Liver (tissue), 9 donors: ENCODE measurements around the gene IRX3. TPM values are rescaled to one million over a fixed set of nuclear protein-coding genes. Genes with fewer than 3 reads are reported as not detected.

ENCODE experiments used
- DNase-seq: peaks from one replicate; pipeline ENCODE4 v3.0.0-alpha.2; 2017; ENCODE audit warnings: low spot score
- H3K27ac ChIP-seq, 2 donors: one replicate each; pipeline ENCODE4 v1.7.0; 2013; ENCODE audit warnings: inconsistent platforms in 2 of 2, low read length in 2 of 2, control low read depth in 1 of 2, low read depth in 1 of 2, mild to moderate bottlenecking in 1 of 2
- H3K27me3 ChIP-seq, 4 donors: one replicate each; pipeline versions ENCODE4 v1.6.1 to v1.7.0; 2013; ENCODE audit warnings: low read length in 3 of 4, inconsistent platforms in 1 of 4, mild to moderate bottlenecking in 1 of 4, moderate library complexity in 1 of 4; ENCODE audit not compliant: control insufficient read depth in 4 of 4, insufficient read depth in 4 of 4
- H3K36me3 ChIP-seq, 4 donors: one replicate each; pipeline versions ENCODE4 v1.6.1 to v1.7.0; 2013; ENCODE audit warnings: low read length in 3 of 4, mild to moderate bottlenecking in 3 of 4, low read depth in 1 of 4, moderate library complexity in 1 of 4; ENCODE audit not compliant: control insufficient read depth in 4 of 4, insufficient read depth in 3 of 4
- H3K4me1 ChIP-seq, 4 donors: one replicate each; pipeline versions ENCODE4 v1.6.1 to v1.7.0; 2013; ENCODE audit warnings: low read length in 3 of 4, mild to moderate bottlenecking in 3 of 4, moderate library complexity in 1 of 4; ENCODE audit not compliant: control insufficient read depth in 4 of 4, insufficient read depth in 4 of 4
- H3K4me3 ChIP-seq, 3 donors: one replicate each; pipeline versions ENCODE4 v1.6.1 to v1.7.0; 2013; ENCODE audit warnings: low read length in 3 of 3, control low read depth in 1 of 3, low read depth in 1 of 3, mild to moderate bottlenecking in 1 of 3
- H3K9ac ChIP-seq, 2 donors: one replicate each; pipeline ENCODE4 v1.7.0; 2013; ENCODE audit warnings: low read length in 2 of 2, mild to moderate bottlenecking in 2 of 2, moderate library complexity in 2 of 2, control low read depth in 1 of 2, low read depth in 1 of 2
- H3K9me3 ChIP-seq, 4 donors: one replicate each; pipeline versions ENCODE4 v1.6.1 to v1.7.0; 2013; ENCODE audit warnings: low read length in 3 of 4; ENCODE audit not compliant: control insufficient read depth in 4 of 4
- EGR1 ChIP-seq, 2 donors: IDR thresholded peaks; 2 replicates each; pipeline ENCODE4 v1.6.1; 2016 to 2018; ENCODE audit warnings: antibody characterized with exemption in 2 of 2, low read depth in 2 of 2
- FOXA2 ChIP-seq: IDR thresholded peaks from 2 replicates; pipeline ENCODE4 v1.6.1; 2016; ENCODE audit warnings: antibody characterized with exemption
- GABPA ChIP-seq, 2 donors: IDR thresholded peaks in 1 of 2; conservative IDR thresholded peaks in 1 of 2; 2 replicates each; pipeline ENCODE4 v1.6.1; 2016; ENCODE audit warnings: antibody characterized with exemption in 2 of 2, mild to moderate bottlenecking in 1 of 2, moderate library complexity in 1 of 2
- HNF4A ChIP-seq, 2 donors: conservative IDR thresholded peaks; 2 replicates each; pipeline ENCODE4 v1.6.1; 2016; ENCODE audit warnings: antibody characterized with exemption in 2 of 2, mild to moderate bottlenecking in 2 of 2
- HNF4G ChIP-seq: IDR thresholded peaks from 2 replicates; pipeline ENCODE4 v1.6.1; 2016; ENCODE audit warnings: antibody characterized with exemption
- JUND ChIP-seq, 2 donors: IDR thresholded peaks; 2 replicates each; pipeline ENCODE4 v1.6.1; 2016; ENCODE audit warnings: antibody characterized with exemption in 2 of 2
- RXRA ChIP-seq, 2 donors: IDR thresholded peaks; 2 replicates each; pipeline ENCODE4 v1.6.1; 2017 to 2018; ENCODE audit warnings: antibody characterized with exemption in 2 of 2, mild to moderate bottlenecking in 1 of 2
- SP1 ChIP-seq: IDR thresholded peaks from 2 replicates; pipeline ENCODE4 v1.6.1; 2018; ENCODE audit warnings: antibody characterized with exemption, mild to moderate bottlenecking
- TAF1 ChIP-seq: conservative IDR thresholded peaks from 2 replicates; pipeline ENCODE4 v1.6.1; 2016; ENCODE audit warnings: antibody characterized with exemption, mild to moderate bottlenecking
- YY1 ChIP-seq: IDR thresholded peaks from 2 replicates; pipeline ENCODE4 v1.6.1; 2016; ENCODE audit warnings: antibody characterized with exemption, mild to moderate bottlenecking
- WGBS: extraction: QIAGEN DNeasy Blood & Tissue Kit; methylation state at CpG from one replicate; pipeline ENCODE4 v1.1.7; 2013; 5-methylcytosine and 5-hydroxymethylcytosine counted together
- polyA plus RNA-seq, 2 donors: library from polyadenylated mRNA; stranded (reverse) in 1 of 2; unstranded in 1 of 2; fragments of 200-250 nt in 1 of 2; fragments of >200 nt in 1 of 2; fragmentation: Nextera tagmentation in 1 of 2; extraction: Ambion mirVana in 1 of 2; gene quantifications; one replicate each; pipeline versions ENCODE4 v1.2.1 to v1.2.3, GENCODE V29; 2013 to 2015
- total RNA-seq, 2 donors: library from RNA; depleted of rRNA; stranded (reverse); fragments of >200 nt; gene quantifications; one replicate each; pipeline ENCODE4 v1.2.3, GENCODE V29; 2014
- TF ChIP-seq, protein P1 (sequence below): IDR thresholded peaks from 2 replicates; pipeline ENCODE4 v1.6.1; 2016; ENCODE audit warnings: antibody characterized with exemption, mild to moderate bottlenecking
- TF ChIP-seq, protein P2 (sequence below): fragments of 150-350 bp; IDR thresholded peaks from 2 replicates; pipeline ENCODE4 v1.5.1; 2017; ENCODE audit warnings: improper control_type of control experiment, low read depth, low read length; ENCODE audit not compliant: missing input control
- TF ChIP-seq, protein P3 (sequence below): IDR thresholded peaks from 2 replicates; pipeline ENCODE4 v1.6.1; 2016; ENCODE audit warnings: antibody characterized with exemption
- donor health status: healthy.
- donor health status: healthy.
- donor health status: healthy.
- donor health status: healthy.
- donor health status: healthy.

The IRX3 gene
- total and polyA plus RNA-seq, 4 donors = 0.53 to 0.59 TPM; not detected in 2

DNA sequence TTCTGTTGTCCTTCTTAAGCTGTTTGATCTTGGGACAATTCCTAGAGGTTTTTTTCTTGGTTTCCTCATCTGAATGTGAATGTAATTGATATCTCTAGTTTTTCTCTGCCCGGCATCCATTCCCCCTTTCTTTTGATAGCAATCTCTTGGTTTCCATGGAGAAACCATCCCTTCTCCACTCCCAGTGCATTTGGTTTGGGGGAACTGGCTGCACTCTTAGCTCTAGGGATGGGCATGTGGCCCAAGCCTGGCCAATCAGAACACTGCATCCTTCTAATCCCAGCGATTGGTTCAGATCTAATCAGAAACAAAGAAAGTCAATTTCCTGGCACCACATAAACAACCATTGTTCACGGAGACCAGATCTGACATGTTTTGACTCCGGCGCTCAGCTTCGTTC lies 45.1 kb downstream of the IRX3 start:
- Histone ChIP-seq H3K36me3 (no peaks in the 10 kb centered on the region), H3K4me3 (no peak overlapping the region), H3K9me3 (no peaks in the 10 kb centered on the region), H3K27ac (no peak overlapping the region), H3K27me3 (no peaks in the 10 kb centered on the region), H3K4me1 (no peaks in the 10 kb centered on the region), H3K9ac (no peak overlapping the region)
- 84% methylated on average over 6 of the region's 6 CpGs for WGBS
- DNase-seq = no peak
- TF ChIP-seq, protein P1, sequence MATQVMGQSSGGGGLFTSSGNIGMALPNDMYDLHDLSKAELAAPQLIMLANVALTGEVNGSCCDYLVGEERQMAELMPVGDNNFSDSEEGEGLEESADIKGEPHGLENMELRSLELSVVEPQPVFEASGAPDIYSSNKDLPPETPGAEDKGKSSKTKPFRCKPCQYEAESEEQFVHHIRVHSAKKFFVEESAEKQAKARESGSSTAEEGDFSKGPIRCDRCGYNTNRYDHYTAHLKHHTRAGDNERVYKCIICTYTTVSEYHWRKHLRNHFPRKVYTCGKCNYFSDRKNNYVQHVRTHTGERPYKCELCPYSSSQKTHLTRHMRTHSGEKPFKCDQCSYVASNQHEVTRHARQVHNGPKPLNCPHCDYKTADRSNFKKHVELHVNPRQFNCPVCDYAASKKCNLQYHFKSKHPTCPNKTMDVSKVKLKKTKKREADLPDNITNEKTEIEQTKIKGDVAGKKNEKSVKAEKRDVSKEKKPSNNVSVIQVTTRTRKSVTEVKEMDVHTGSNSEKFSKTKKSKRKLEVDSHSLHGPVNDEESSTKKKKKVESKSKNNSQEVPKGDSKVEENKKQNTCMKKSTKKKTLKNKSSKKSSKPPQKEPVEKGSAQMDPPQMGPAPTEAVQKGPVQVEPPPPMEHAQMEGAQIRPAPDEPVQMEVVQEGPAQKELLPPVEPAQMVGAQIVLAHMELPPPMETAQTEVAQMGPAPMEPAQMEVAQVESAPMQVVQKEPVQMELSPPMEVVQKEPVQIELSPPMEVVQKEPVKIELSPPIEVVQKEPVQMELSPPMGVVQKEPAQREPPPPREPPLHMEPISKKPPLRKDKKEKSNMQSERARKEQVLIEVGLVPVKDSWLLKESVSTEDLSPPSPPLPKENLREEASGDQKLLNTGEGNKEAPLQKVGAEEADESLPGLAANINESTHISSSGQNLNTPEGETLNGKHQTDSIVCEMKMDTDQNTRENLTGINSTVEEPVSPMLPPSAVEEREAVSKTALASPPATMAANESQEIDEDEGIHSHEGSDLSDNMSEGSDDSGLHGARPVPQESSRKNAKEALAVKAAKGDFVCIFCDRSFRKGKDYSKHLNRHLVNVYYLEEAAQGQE = no peak
- no peak for TF ChIP-seq HNF4G
- TF ChIP-seq, protein P2, sequence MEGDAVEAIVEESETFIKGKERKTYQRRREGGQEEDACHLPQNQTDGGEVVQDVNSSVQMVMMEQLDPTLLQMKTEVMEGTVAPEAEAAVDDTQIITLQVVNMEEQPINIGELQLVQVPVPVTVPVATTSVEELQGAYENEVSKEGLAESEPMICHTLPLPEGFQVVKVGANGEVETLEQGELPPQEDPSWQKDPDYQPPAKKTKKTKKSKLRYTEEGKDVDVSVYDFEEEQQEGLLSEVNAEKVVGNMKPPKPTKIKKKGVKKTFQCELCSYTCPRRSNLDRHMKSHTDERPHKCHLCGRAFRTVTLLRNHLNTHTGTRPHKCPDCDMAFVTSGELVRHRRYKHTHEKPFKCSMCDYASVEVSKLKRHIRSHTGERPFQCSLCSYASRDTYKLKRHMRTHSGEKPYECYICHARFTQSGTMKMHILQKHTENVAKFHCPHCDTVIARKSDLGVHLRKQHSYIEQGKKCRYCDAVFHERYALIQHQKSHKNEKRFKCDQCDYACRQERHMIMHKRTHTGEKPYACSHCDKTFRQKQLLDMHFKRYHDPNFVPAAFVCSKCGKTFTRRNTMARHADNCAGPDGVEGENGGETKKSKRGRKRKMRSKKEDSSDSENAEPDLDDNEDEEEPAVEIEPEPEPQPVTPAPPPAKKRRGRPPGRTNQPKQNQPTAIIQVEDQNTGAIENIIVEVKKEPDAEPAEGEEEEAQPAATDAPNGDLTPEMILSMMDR = no peak
- TF ChIP-seq, protein P3, sequence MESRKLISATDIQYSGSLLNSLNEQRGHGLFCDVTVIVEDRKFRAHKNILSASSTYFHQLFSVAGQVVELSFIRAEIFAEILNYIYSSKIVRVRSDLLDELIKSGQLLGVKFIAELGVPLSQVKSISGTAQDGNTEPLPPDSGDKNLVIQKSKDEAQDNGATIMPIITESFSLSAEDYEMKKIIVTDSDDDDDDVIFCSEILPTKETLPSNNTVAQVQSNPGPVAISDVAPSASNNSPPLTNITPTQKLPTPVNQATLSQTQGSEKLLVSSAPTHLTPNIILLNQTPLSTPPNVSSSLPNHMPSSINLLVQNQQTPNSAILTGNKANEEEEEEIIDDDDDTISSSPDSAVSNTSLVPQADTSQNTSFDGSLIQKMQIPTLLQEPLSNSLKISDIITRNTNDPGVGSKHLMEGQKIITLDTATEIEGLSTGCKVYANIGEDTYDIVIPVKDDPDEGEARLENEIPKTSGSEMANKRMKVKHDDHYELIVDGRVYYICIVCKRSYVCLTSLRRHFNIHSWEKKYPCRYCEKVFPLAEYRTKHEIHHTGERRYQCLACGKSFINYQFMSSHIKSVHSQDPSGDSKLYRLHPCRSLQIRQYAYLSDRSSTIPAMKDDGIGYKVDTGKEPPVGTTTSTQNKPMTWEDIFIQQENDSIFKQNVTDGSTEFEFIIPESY = no peak
- no peak for TF ChIP-seq YY1
- TF ChIP-seq GABPA (IDR thresholded peaks at IDR 0.05 in 1 of 2, conservative IDR thresholded peaks at IDR 0.05 in 1 of 2) = no peak
- TF ChIP-seq RXRA (IDR thresholded peaks at IDR 0.05) = no peak
- TF ChIP-seq JUND (IDR thresholded peaks at IDR 0.05) = no peak

DNA sequence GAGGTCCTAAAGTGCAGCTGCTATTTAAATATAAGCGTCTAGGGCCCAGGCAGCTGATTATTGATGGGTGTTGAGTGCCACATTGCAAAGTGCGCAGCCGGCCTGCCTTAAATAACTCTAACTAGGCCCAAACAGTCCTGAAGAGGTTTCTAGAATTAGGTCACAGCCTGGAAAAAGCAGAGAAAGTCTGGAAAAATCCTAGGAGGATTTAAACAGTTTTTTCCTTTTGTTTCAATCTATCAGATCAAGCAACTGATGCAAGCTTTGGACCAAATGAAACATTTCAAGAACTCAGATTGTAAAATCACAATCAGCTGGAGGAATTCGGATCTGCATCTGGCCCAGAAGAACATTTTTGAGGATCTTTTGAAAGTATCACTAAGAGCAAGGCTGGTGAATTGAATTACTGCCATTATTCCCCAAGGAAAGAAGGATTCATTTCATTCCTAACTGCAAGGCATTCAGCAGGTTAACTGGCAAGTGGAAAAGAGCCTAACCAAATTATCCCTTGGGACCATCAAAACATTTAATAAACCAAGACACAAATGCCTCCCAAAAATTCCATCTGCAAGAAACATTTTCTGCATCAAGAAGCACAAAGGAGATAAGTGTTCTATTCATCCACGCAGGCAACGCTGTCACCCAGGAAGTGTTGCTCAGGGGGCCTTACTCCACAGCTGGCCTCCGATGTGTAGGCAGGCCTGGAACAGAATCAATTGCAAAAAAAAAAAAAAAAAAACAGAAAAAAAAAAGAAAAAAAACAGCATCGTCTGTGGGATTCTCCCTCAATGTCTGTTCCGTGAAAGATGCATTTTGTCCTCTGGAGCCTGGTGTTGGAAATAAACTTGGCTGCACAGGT lies 46.1 kb downstream of the IRX3 start:
- no peak for DNase-seq
- H3K9me3 ChIP-seq = no peaks in the 10 kb centered on the region
- no peak overlapping the region for H3K9ac ChIP-seq
- H3K4me3 ChIP-seq = no peak overlapping the region
- WGBS = 89% methylated on average over 9 of the region's 9 CpGs
- no peaks in the 10 kb centered on the region for H3K36me3 ChIP-seq
- no peak overlapping the region for H3K27ac ChIP-seq
- H3K27me3 ChIP-seq = no peaks in the 10 kb centered on the region
- no peaks in the 10 kb centered on the region for H3K4me1 ChIP-seq
- TF ChIP-seq, protein P1 = no peak
- TF ChIP-seq EGR1 (IDR thresholded peaks at IDR 0.05; ENCODE audit: low read depth in 2 of 2) (no peak), SP1 (no peak), FOXA2 (no peak), HNF4A (conservative IDR thresholded peaks at IDR 0.05) (no peak), GABPA (IDR thresholded peaks at IDR 0.05 in 1 of 2, conservative IDR thresholded peaks at IDR 0.05 in 1 of 2) (no peak), JUND (IDR thresholded peaks at IDR 0.05) (no peak), TAF1 (no peak), HNF4G (no peak), RXRA (IDR thresholded peaks at IDR 0.05) (no peak)
- TF ChIP-seq, protein P3 = no peak
- TF ChIP-seq, protein P2 = no peak
